Measurements from ENCODE around the gene ZNF654.

- TF ChIP-seq EZH2 (IDR thresholded peaks at IDR 0.05; ENCODE audit: insufficient read depth, poor library complexity, severe bottlenecking) (no peak), EZH2phosphoT487 (IDR thresholded peaks at IDR 0.05; ENCODE audit: insufficient read depth, low read depth) (no peak)
Observed at GRCh38 chr3:88123526-88123925, 64.5 kb downstream of the ZNF654 start.

Measured in GM23248 (cell line).